H9 (cell line): ENCODE results near the gene PDE5A. TPM values are rescaled to one million over a fixed set of nuclear protein-coding genes. Genes with fewer than 3 reads are reported as not detected.

Source experiments
- DNase-seq: peaks from one replicate; pipeline ENCODE4 v3.0.0-alpha.2; 2017
- H2AFZ ChIP-seq: one replicate; pipeline ENCODE4 v1.6.1; 2013; ENCODE audit warnings: mild to moderate bottlenecking, low read length, control low read depth, moderate library complexity
- H2AK5ac ChIP-seq: 2 replicates; pipeline ENCODE4 v1.6.1; 2013; ENCODE audit warnings: low read length, control low read depth, mixed read lengths; ENCODE audit not compliant: insufficient read length
- H2BK120ac ChIP-seq: one replicate; pipeline ENCODE4 v1.6.1; 2013; ENCODE audit warnings: low read depth, mild to moderate bottlenecking, low read length, control low read depth, inconsistent platforms; ENCODE audit not compliant: poor library complexity, severe bottlenecking
- H2BK12ac ChIP-seq: 2 replicates; pipeline ENCODE4 v1.6.1; 2013; ENCODE audit warnings: low read length, control low read depth, mixed read lengths, low read depth; ENCODE audit not compliant: insufficient read length
- H2BK15ac ChIP-seq: 2 replicates; pipeline ENCODE4 v1.6.1; 2013; ENCODE audit warnings: low read depth, low read length, control low read depth
- H2BK20ac ChIP-seq: one replicate; pipeline ENCODE4 v1.6.1; 2013; ENCODE audit warnings: low read depth, mild to moderate bottlenecking, low read length, control low read depth, inconsistent platforms; ENCODE audit not compliant: poor library complexity, severe bottlenecking
- H2BK5ac ChIP-seq: 2 replicates; pipeline ENCODE4 v1.6.1; 2013; ENCODE audit warnings: low read length, control low read depth, mixed read lengths; ENCODE audit not compliant: insufficient read length
- H3K14ac ChIP-seq: 2 replicates; pipeline ENCODE4 v1.6.1; 2013; ENCODE audit warnings: low read length, control low read depth; ENCODE audit not compliant: insufficient read depth
- H3K18ac ChIP-seq: 2 replicates; pipeline ENCODE4 v1.6.1; 2013; ENCODE audit warnings: low read depth, mild to moderate bottlenecking, mixed read lengths, low read length, control low read depth; ENCODE audit not compliant: insufficient read length
- H3K23ac ChIP-seq: 2 replicates; pipeline ENCODE4 v1.6.1; 2013; ENCODE audit warnings: low read length, control low read depth, mixed read lengths, low read depth; ENCODE audit not compliant: insufficient read length
- H3K23me2 ChIP-seq: 2 replicates; pipeline ENCODE4 v1.6.1; 2013; ENCODE audit warnings: low read depth, mild to moderate bottlenecking, mixed read lengths, low read length, control low read depth; ENCODE audit not compliant: insufficient read length, poor library complexity, severe bottlenecking
- H3K27ac ChIP-seq: 2 replicates; pipeline ENCODE4 v1.5.1; 2013; ENCODE audit warnings: low read length, control low read depth, mixed read lengths, low read depth; ENCODE audit not compliant: insufficient read length
- H3K27me3 ChIP-seq: 2 replicates; pipeline ENCODE4 v1.6.1; 2013; ENCODE audit warnings: low read length, control low read depth, inconsistent platforms; ENCODE audit not compliant: insufficient read depth
- H3K4ac ChIP-seq: 2 replicates; pipeline ENCODE4 v1.6.1; 2013; ENCODE audit warnings: low read depth, mild to moderate bottlenecking, control low read depth, inconsistent platforms, low read length, moderate library complexity
- H3K4me1 ChIP-seq: 2 replicates; pipeline ENCODE4 v1.6.1; 2013; ENCODE audit warnings: low read length, control low read depth, inconsistent platforms; ENCODE audit not compliant: insufficient read depth
- H3K4me2 ChIP-seq: 2 replicates; pipeline ENCODE4 v1.6.1; 2013; ENCODE audit warnings: low read length, control low read depth, mixed read lengths; ENCODE audit not compliant: insufficient read length, insufficient read depth
- H3K56ac ChIP-seq: 2 replicates; pipeline ENCODE4 v1.6.1; 2013; ENCODE audit warnings: low read depth, mild to moderate bottlenecking, mixed read lengths, low read length, control low read depth; ENCODE audit not compliant: insufficient read length
- H3K79me1 ChIP-seq: 2 replicates; pipeline ENCODE4 v1.6.1; 2013; ENCODE audit warnings: low read depth, mild to moderate bottlenecking, moderate library complexity, low read length, control low read depth, inconsistent platforms; ENCODE audit not compliant: insufficient read depth, poor library complexity, severe bottlenecking
- H3K79me2 ChIP-seq: 2 replicates; pipeline ENCODE4 v1.6.1; 2013; ENCODE audit warnings: low read length, control low read depth, inconsistent platforms; ENCODE audit not compliant: insufficient read depth
- H3K9ac ChIP-seq: 2 replicates; pipeline ENCODE4 v1.6.1; 2013; ENCODE audit warnings: low read length, control low read depth, mixed read lengths; ENCODE audit not compliant: insufficient read length; ENCODE audit errors: extremely low read depth
- H3K9me3 ChIP-seq: one replicate; pipeline ENCODE4 v1.6.1; 2013; ENCODE audit warnings: low read depth, low read length, inconsistent platforms; ENCODE audit not compliant: control insufficient read depth
- H3T11ph ChIP-seq: one replicate; pipeline ENCODE4 v1.6.1; 2013; ENCODE audit warnings: mild to moderate bottlenecking, low read length, control low read depth, inconsistent platforms
- H4K20me1 ChIP-seq: one replicate; pipeline ENCODE4 v1.6.1; 2013; ENCODE audit not compliant: control insufficient read depth, insufficient read length, insufficient read depth
- H4K5ac ChIP-seq: 2 replicates; pipeline ENCODE4 v1.6.1; 2013; ENCODE audit warnings: low read depth, mild to moderate bottlenecking, mixed read lengths, low read length, control low read depth; ENCODE audit not compliant: insufficient read length
- H4K8ac ChIP-seq: replicated peaks from 2 replicates; pipeline ENCODE4 v1.6.1; 2013; ENCODE audit warnings: low read length, control low read depth, mixed read lengths, low read depth; ENCODE audit not compliant: insufficient read length
- H4K91ac ChIP-seq: 2 replicates; pipeline ENCODE4 v1.6.1; 2013; ENCODE audit warnings: low read depth, mild to moderate bottlenecking, moderate library complexity, mixed read lengths, low read length, control low read depth; ENCODE audit not compliant: insufficient read length
- H3K27ac Mint-ChIP-seq, 3 experiments: 2 replicates in 2 of 3; 3 replicates in 1 of 3; pipeline ENCODE4 v1.8.0; 2020 to 2021; ENCODE audit warnings: mixed read lengths in 3 of 3, mild to moderate bottlenecking in 1 of 3, moderate library complexity in 1 of 3
- H3K27me3 Mint-ChIP-seq: 2 replicates; pipeline ENCODE4 v1.8.0; 2021; ENCODE audit warnings: low read depth, mild to moderate bottlenecking, moderate library complexity, mixed read lengths
- H3K36me3 Mint-ChIP-seq, 3 experiments: 2 replicates in 2 of 3; 3 replicates in 1 of 3; pipeline ENCODE4 v1.8.0; 2020 to 2021; ENCODE audit warnings: low read depth in 3 of 3, mixed read lengths in 3 of 3; ENCODE audit not compliant: insufficient read depth in 1 of 3
- H3K4me1 Mint-ChIP-seq, 2 experiments: 2 replicates each; pipeline ENCODE4 v1.8.0; 2020; ENCODE audit warnings: mixed read lengths in 2 of 2
- H3K4me3 Mint-ChIP-seq, 2 experiments: 2 replicates in 1 of 2; 3 replicates in 1 of 2; pipeline ENCODE4 v1.8.0; 2020 to 2021; ENCODE audit warnings: mild to moderate bottlenecking in 2 of 2, mixed read lengths in 2 of 2, moderate library complexity in 1 of 2
- H3K9me3 Mint-ChIP-seq, 2 experiments: 2 replicates in 1 of 2; 3 replicates in 1 of 2; pipeline ENCODE4 v1.8.0; 2020; ENCODE audit warnings: mild to moderate bottlenecking in 2 of 2, mixed read lengths in 2 of 2, moderate library complexity in 1 of 2
- WGBS: extraction: QIAGEN DNeasy Blood & Tissue Kit; methylation state at CpG from one replicate; pipeline ENCODE4 v1.1.7; 2013; ENCODE audit warnings: missing lambda C conversion rate, low lambda C conversion rate, mixed read lengths; ENCODE audit not compliant: insufficient read length; ENCODE audit errors: extremely low coverage; 5-methylcytosine and 5-hydroxymethylcytosine counted together
- total RNA-seq: library from RNA; stranded (reverse); gene quantifications from 2 replicates; pipeline ENCODE4 v1.2.1, GENCODE V29; 2021
- TF ChIP-seq, protein P1 (sequence below): fragments of 200-600 bp; sonication (generic); conservative IDR thresholded peaks from 3 replicates; pipeline ENCODE4 v1.8.0; 2021; ENCODE audit warnings: antibody characterized with exemption, mild to moderate bottlenecking

Gene PDE5A
- total RNA-seq, 1 experiment from 2014 or later: 15.7 TPM

DNA sequence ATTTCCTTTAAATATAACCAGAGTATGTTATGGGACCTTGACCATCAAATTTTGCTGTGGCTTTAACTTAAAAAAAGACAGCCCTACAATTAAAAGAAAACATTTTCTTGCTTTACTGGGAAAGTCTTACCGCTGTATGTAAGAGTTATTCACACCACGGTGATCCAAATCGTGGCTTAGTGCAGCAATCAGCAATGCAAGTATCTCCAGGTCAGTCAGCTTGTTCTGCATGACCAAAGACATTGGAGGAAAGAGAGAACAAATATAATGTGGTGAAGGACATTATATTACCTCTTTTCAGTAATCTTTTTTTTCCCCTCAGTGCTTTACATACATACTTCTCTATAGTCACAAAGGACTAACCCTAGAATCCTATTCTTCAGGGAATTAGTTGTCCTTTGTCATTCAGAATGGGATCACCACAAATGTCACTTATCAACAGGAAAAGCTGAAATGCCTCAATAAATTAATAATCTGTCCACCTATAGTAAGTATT lies 109.6 kb downstream of the PDE5A start:
- Histone ChIP-seq H2BK5ac (no peak overlapping the region), H3K14ac (no peak overlapping the region), H3K18ac (no peak overlapping the region), H3K27me3 (no peaks in the 10 kb centered on the region), H2AK5ac (no peak overlapping the region), H2BK20ac (no peak overlapping the region), H3K56ac (no peak overlapping the region), H3K4me1 (peaks cover 2% of the 10 kb centered on the region; the same call in 1 of the 2 replicates), H3K79me1 (no peaks in the 10 kb centered on the region), H4K5ac (no peak overlapping the region), H3K4me2 (no peak overlapping the region), H4K20me1 (no peaks in the 10 kb centered on the region), H2BK15ac (no peak overlapping the region), H3K9me3 (no peaks in the 10 kb centered on the region), H2AFZ (no peak overlapping the region), H4K8ac (no peak overlapping the region), H3K79me2 (no peaks in the 10 kb centered on the region), H3K23ac (no peak overlapping the region), H3K9ac (no peak overlapping the region), H3K23me2 (no peaks in the 10 kb centered on the region), H4K91ac (no peak overlapping the region), H2BK120ac (no peak overlapping the region), H3T11ph (no peak overlapping the region), H3K4ac (no peak overlapping the region), H3K27ac (no peak overlapping the region), H2BK12ac (no peak overlapping the region)
- peaks cover 6 to 18% (median 10%) of the 10 kb centered on the region in 3 experiments; a peak in 5 of 7 replicates for H3K36me3 Mint-ChIP-seq
- no peaks in the 10 kb centered on the region for H3K27me3 Mint-ChIP-seq
- DNase-seq: no peak
- TF ChIP-seq, protein P1, sequence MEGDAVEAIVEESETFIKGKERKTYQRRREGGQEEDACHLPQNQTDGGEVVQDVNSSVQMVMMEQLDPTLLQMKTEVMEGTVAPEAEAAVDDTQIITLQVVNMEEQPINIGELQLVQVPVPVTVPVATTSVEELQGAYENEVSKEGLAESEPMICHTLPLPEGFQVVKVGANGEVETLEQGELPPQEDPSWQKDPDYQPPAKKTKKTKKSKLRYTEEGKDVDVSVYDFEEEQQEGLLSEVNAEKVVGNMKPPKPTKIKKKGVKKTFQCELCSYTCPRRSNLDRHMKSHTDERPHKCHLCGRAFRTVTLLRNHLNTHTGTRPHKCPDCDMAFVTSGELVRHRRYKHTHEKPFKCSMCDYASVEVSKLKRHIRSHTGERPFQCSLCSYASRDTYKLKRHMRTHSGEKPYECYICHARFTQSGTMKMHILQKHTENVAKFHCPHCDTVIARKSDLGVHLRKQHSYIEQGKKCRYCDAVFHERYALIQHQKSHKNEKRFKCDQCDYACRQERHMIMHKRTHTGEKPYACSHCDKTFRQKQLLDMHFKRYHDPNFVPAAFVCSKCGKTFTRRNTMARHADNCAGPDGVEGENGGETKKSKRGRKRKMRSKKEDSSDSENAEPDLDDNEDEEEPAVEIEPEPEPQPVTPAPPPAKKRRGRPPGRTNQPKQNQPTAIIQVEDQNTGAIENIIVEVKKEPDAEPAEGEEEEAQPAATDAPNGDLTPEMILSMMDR: no peak
- peak overlapping the region in 1 of 3 experiments; percentile 83; a peak in 2 of 7 replicates for H3K27ac Mint-ChIP-seq
- no peaks in the 10 kb centered on the region for H3K9me3 Mint-ChIP-seq
- H3K4me3 Mint-ChIP-seq: no peak overlapping the region
- no CpG with 5 or more reads among the region's 3 CpGs for WGBS
- peaks cover 17 to 25% of the 10 kb centered on the region in 2 experiments for H3K4me1 Mint-ChIP-seq
